SK-N-MC (cell line): ENCODE measurements around the gene TCERG1L.

Experiments
- EZH2 ChIP-seq: fragments of 200-600 bp; sonication (generic); IDR thresholded peaks from one replicate; pipeline ENCODE4 v1.6.1; 2017; ENCODE audit warnings: antibody characterized with exemption
- FOXP2 ChIP-seq: optimal IDR thresholded peaks from 2 replicates; pipeline ENCODE3; 2011; ENCODE audit warnings: mild to moderate bottlenecking, moderate library complexity; ENCODE audit not compliant: insufficient read depth; ENCODE audit errors: extremely low read length, control extremely low read depth
- POLR2AphosphoS5 ChIP-seq: IDR thresholded peaks from 2 replicates; pipeline ENCODE4 v1.6.1; 2012; ENCODE audit warnings: mild to moderate bottlenecking, low read depth, low read length, borderline replicate concordance

DNA sequence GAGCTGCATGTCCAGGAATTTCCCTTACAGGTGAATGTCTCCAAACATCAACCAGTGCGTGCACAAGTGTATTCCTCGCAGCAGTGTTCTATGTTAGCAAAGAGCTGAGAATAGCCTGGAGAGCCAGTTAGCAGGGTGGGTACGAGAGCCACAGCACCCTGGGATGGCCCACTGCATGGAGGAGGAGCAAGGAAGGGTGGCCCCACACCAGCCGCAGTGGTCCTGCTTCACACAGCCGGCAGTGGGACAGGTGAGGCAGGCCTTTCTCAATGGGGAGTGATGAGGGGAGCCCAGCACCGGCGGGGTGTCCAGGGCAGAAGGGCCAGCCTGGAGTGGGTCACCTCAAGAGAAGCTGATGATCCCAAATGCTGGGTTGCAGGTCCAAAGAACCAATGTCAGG is 240.7 kb downstream of the TCERG1L start:
- TF ChIP-seq POLR2AphosphoS5, result no peak
- no peak for TF ChIP-seq EZH2
- no peak for TF ChIP-seq FOXP2
